Ishikawa (cell line): ENCODE data around the gene ISLR.

ENCODE experiments used
- CEBPB ChIP-seq: IDR thresholded peaks from 2 replicates; pipeline ENCODE4 v1.6.1; 2012
- CREB1 ChIP-seq: IDR thresholded peaks from 2 replicates; pipeline ENCODE4 v1.6.1; 2012; ENCODE audit warnings: low read depth
- EGR1 ChIP-seq: IDR thresholded peaks from 2 replicates; pipeline ENCODE4 v1.6.1; 2012
- EP300 ChIP-seq: IDR thresholded peaks from 2 replicates; pipeline ENCODE4 v1.6.1; 2012; ENCODE audit warnings: borderline replicate concordance
- FOXM1 ChIP-seq: IDR thresholded peaks from 2 replicates; pipeline ENCODE4 v1.6.1; 2012; ENCODE audit warnings: low read depth, borderline replicate concordance
- MAX ChIP-seq: IDR thresholded peaks from 2 replicates; pipeline ENCODE4 v1.6.1; 2012
- NFIC ChIP-seq: IDR thresholded peaks from 2 replicates; pipeline ENCODE4 v1.6.1; 2012
- RAD21 ChIP-seq: IDR thresholded peaks from 2 replicates; pipeline ENCODE4 v1.6.1; 2012; ENCODE audit warnings: low read depth
- REST ChIP-seq: IDR thresholded peaks from 2 replicates; pipeline ENCODE4 v1.6.1; 2012; ENCODE audit warnings: low read depth, mild to moderate bottlenecking
- TAF1 ChIP-seq: IDR thresholded peaks from 2 replicates; pipeline ENCODE4 v1.6.1; 2012; ENCODE audit warnings: low read depth, mild to moderate bottlenecking
- TCF12 ChIP-seq: IDR thresholded peaks from 2 replicates; pipeline ENCODE4 v1.6.1; 2012; ENCODE audit warnings: low read depth
- TEAD4 ChIP-seq: IDR thresholded peaks from 2 replicates; pipeline ENCODE4 v1.6.1; 2012
- USF1 ChIP-seq: IDR thresholded peaks from 2 replicates; pipeline ENCODE4 v1.6.1; 2012
- YY1 ChIP-seq: IDR thresholded peaks from 2 replicates; pipeline ENCODE4 v1.6.1; 2012; ENCODE audit warnings: low read depth
- ZBTB7A ChIP-seq: IDR thresholded peaks from 2 replicates; pipeline ENCODE4 v1.6.1; 2012; ENCODE audit warnings: low read depth

The ISLR gene

GRCh38 chr15:74134387-74135027, 39.0 kb upstream of the ISLR start:
- TF ChIP-seq EP300 (no peak), EGR1 (no peak), RAD21 (no peak; the same call in 1 of the 2 replicates), CEBPB (no peak), CREB1 (no peak), TEAD4 (no peak), USF1 (no peak), TCF12 (no peak), NFIC (no peak), YY1 (no peak), REST (no peak), TAF1 (no peak), ZBTB7A (no peak), FOXM1 (no peak), MAX (no peak)

- no peak for TF ChIP-seq RAD21
- no peak for TF ChIP-seq NFIC
- TF ChIP-seq MAX: no peak
- no peak for TF ChIP-seq TCF12
- TF ChIP-seq TAF1: no peak
- TF ChIP-seq ZBTB7A: no peak
- no peak for TF ChIP-seq CREB1
- TF ChIP-seq TEAD4: no peak
- no peak for TF ChIP-seq EGR1
- TF ChIP-seq FOXM1: no peak
- TF ChIP-seq CEBPB: no peak
- no peak for TF ChIP-seq REST
- no peak for TF ChIP-seq YY1
- TF ChIP-seq USF1: no peak
- no peak for TF ChIP-seq EP300
These were observed 38.4 kb upstream of the ISLR start for GRCh38 chr15:74135041-74135565.

GRCh38 chr15:74136540-74136813, 37.0 kb upstream of the ISLR start:
- no peak for TF ChIP-seq FOXM1
- no peak for TF ChIP-seq NFIC
- no peak for TF ChIP-seq TEAD4
- no peak for TF ChIP-seq TCF12
- TF ChIP-seq CREB1: no peak
- no peak for TF ChIP-seq EP300
- no peak for TF ChIP-seq TAF1
- no peak for TF ChIP-seq REST
- no peak for TF ChIP-seq RAD21
- TF ChIP-seq USF1: no peak
- TF ChIP-seq CEBPB: no peak
- TF ChIP-seq YY1: no peak
- no peak for TF ChIP-seq ZBTB7A
- TF ChIP-seq EGR1: no peak
- no peak for TF ChIP-seq MAX
